HG02981 (cell line): ENCODE results near the gene IGLON5.
A peak's percentile ranks its signal among the peaks of the same experiment; 100 is the strongest.

Experiments used
- ATAC-seq: cut with Tn5 transposase; IDR thresholded peaks from one replicate; pipeline ENCODE4 v1.9.1; 2021; ENCODE audit warnings: mild to moderate bottlenecking, moderate library complexity; ENCODE audit not compliant: unreplicated experiment

IGLON5 gene

GRCh38 chr19:51361239-51361638 lies 49.8 kb downstream of the IGLON5 start:
- ATAC-seq = no peak

- no peak for ATAC-seq
These were observed 53.0 kb downstream of the IGLON5 start for GRCh38 chr19:51364200-51365106.

GRCh38 chr19:51365211-51365964 lies 53.9 kb downstream of the IGLON5 start:
- ATAC-seq = no peak

GRCh38 chr19:51365965-51366388 lies 54.5 kb downstream of the IGLON5 start, which contains the start of gene ETFB:
ETFB (minus strand) TSS chr19:51366388; CDS start chr19:51366326, 62 bp downstream.
- no peak for ATAC-seq

GRCh38 chr19:51366389-51367254 lies 55.2 kb downstream of the IGLON5 start:
- ATAC-seq = no peak

GRCh38 chr19:51367255-51367564 lies 55.8 kb downstream of the IGLON5 start:
- peak; percentile 3 for ATAC-seq

- peak; percentile 74 for ATAC-seq
These were observed 56.3 kb downstream of the IGLON5 start for GRCh38 chr19:51367565-51368365.

GRCh38 chr19:51368366-51369282 lies 57.2 kb downstream of the IGLON5 start, which contains the start of gene CLDND2:
CLDND2 (minus strand) TSS chr19:51369003; CDS start chr19:51368577, 426 bp downstream.
- no peak for ATAC-seq

GRCh38 chr19:51370230-51370629 lies 58.8 kb downstream of the IGLON5 start:
- no peak for ATAC-seq

GRCh38 chr19:51371186-51371690 lies 59.8 kb downstream of the IGLON5 start:
- no peak for ATAC-seq

- ATAC-seq = no peak
These were observed 60.7 kb downstream of the IGLON5 start for GRCh38 chr19:51372021-51372648.

GRCh38 chr19:51372649-51373504 lies 61.4 kb downstream of the IGLON5 start, which contains the start of gene NKG7:
NKG7 (minus strand) TSS chr19:51372654; CDS start chr19:51372535, 119 bp downstream.
- ATAC-seq = peak; percentile 39

GRCh38 chr19:51375504-51376221 lies 64.2 kb downstream of the IGLON5 start:
- no peak for ATAC-seq

- no peak for ATAC-seq
These were observed 66.0 kb downstream of the IGLON5 start for GRCh38 chr19:51377422-51377821.

GRCh38 chr19:51380379-51380778 lies 68.9 kb downstream of the IGLON5 start:
- ATAC-seq = no peak
